Fibroblast of peridontal ligament (primary cell): ENCODE data around the gene SGIP1.
"Not testable (repeated sequence)": the region's sequence is repeated elsewhere in the genome, so short reads cannot be mapped to it uniquely, and the experiment has no call there.

Experiments
- DNase-seq: peaks from one replicate; pipeline ENCODE4 v3.0.0-alpha.2; 2010; ENCODE audit errors: extremely low read depth

Gene SGIP1

DNA sequence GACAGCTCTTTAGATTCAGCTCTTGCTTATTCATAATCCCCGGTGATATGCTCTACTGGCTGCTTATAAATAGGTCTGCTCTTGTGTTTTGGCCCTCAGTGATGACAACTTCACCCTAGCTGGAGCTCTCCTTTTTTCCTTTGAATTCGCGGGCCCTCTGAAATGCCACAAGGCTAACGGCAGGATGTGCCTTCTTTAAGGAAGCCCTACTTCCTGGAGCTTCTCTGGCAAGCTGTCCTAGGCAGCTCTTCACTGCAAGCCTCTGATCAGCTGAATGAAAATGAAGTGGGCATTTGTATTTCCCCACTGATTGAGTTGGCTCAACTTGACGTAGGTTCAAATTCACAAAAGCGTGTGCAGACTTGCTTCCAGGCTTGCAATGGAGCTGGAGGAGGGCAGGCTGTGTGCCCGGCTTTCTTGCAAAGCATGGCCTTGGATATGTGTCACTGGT, 22.2 kb downstream of the SGIP1 start:
- no peak for DNase-seq

DNA sequence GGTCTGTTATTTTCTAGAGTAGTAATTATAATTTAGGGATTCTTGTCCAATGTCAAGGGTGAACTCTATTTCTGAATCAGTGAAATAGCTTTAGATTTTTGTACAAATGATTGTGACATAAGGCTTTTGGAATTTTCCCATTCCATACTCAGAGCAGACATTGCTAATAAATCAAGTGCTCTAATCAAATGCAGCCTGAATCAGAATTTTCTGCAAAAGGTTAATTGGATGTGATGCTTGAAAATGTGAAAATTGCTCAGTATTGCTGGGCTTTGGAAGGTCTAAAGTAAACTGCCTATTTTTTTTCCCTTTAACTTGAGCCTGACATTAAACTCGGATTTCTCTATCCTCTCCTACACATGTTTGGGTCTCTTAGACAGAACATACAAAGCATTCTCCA, 23.2 kb downstream of the SGIP1 start:
- peak; percentile 66 for DNase-seq

DNA sequence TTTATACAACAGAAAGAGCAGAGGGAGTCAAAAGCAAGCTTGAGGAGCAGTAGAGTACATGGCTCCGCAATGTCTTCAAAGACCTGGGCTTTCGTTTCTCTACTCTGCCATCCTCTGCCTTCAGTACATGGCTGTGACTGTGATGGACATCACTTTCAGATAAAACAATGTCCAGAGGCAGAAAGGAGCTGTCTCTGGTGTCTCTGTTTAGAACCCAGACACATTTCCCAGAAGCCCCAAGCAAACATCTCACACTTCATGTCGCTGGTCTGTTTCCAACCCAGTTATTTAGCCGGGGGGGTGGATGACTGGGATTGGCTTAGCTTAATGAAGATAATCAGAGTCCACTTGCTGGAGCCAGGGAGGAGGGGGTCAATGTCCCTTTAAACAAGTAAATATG, 25.6 kb downstream of the SGIP1 start:
- DNase-seq, result no peak

DNA sequence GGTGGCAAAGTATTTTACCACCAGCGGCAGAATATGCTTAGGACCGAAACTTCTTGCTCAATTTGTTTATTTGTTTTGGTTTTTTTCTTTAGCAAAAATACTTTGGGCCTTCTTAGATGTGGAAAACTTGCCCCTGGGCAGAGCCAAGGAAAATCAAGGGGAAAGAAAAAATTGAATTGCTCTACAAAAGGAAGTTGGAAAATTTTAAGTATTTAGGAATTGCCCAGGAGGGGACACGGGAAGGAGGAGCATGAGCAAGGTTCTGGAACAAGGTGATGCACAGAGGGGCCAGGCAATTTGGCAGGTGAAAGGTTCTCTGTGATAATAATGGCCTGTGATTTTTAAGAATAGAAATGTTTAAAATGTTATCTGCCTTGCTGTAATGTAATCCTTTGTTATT, 28.6 kb downstream of the SGIP1 start:
- no peak for DNase-seq

DNA sequence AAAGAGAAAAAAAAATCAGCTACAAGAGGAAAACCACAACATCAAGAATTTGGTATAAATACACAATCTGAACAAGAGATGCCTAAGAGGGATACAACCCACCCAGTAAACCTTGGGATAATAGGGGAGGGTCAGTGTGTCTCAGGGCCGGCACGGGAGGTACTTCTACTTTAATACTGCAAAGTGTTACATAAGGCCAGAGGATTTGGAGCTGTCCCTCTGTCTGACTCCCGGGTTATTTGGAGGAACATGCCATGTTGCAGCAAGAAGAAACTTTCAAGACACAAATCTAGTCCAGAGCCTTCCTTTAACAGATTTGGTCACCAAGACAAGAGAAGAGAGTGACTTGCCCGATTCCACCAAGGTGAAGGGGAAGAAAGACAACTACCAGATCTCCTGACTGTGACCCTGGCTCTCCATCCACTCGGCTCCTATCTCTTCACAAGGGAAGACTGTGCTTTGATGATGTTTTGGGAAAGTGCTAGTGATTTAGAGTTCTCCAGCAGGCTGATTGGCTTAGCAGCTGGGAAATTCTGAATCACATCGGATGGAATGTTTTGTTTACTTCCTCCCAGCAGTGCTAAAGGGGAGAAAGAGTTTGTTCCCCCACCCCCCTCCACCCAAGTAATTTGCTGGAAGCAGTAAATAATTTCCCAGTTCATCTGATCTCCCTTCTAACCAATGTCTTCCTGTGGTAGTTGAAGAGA, 29.3 kb downstream of the SGIP1 start:
- DNase-seq, result peak; percentile 97

DNA sequence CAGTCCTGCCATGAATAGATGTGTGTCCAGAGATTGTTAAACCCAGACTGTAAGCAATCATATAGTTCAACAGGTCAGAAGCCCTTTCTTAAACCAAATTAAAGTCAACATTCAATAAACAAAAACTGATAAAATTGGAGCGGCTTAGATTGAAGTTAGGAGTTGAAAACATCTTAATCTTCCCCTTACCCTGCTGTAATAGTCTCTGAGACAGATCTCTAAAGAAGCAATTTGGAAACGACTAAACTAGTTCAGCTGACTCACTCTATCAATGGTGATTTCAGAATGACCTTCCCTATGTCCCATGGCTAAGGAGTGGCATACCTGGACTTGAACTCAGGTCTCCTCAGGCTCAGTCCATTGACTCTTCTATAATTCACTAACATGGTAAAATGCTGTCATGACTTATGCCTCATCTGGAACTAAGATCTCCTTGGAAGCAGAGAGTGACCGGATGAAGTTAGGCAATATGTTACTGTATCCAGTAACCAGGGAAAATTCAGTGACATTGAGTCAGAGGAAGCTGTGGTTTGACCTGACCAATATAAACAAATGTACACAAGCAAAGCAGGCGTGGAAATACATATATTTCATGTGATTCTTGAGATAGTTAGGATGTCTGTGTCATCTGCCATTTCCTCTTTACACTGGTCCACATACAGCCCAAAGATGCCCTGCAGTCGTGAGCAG, 30.1 kb downstream of the SGIP1 start:
- DNase-seq, result peak; percentile 98

DNA sequence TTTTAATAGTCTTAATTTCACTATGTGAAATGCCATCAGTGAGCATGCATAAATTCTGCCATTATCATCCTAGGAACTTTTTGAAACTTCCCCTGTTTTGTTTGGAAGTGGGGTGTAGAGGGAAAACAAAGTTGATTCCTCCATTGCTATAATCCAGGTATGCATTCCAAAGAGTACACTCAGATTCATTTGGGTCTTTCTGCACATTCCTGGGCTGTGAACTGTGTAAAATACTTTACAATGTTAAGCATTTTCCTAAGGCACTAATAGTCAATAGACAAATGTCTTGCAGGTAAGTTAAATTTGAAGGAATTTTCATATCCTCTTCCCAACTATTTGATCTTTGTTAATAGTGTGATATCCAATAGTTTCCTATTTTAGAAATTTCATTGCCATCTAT, 36.2 kb downstream of the SGIP1 start:
- DNase-seq, result no peak

DNA sequence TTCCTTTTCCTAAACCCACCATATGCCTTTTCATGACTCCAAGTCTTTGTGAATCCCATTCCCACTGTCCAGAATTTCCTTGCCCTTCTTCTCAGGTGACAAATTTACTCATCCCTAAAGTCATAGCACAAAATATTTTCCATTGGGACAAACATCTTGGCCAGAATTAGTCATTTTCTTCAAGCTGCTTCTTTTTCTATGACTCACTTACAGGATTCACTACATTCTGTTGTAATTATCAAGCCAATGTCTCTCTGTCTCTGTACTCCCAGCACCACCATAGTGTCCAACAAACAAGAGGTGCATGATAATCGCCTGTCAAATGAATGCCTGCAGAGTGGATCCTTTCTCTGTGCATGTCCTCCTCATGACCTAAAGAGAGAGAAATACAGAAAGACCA, 37.8 kb downstream of the SGIP1 start:
- peak; percentile 61 for DNase-seq

DNA sequence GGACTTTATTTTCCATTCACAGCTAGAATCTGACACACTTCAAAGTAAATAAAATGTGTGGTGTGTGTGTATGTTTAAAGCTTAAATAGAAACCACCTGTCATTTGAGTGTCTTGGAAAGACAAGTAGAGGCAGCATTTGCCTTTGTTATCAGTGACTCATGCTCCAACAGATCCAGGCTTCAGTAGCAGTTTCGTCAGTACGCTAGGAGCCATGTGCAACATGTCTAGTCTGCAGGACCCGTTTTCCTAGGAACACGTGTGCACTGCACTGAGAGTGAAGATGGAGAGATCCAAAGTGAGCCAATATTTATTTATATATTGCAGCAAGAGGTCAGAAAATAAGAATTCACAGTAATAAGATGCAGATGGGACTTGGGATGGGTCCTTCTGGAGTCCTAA, 41.8 kb downstream of the SGIP1 start:
- peak; percentile 93 for DNase-seq

DNA sequence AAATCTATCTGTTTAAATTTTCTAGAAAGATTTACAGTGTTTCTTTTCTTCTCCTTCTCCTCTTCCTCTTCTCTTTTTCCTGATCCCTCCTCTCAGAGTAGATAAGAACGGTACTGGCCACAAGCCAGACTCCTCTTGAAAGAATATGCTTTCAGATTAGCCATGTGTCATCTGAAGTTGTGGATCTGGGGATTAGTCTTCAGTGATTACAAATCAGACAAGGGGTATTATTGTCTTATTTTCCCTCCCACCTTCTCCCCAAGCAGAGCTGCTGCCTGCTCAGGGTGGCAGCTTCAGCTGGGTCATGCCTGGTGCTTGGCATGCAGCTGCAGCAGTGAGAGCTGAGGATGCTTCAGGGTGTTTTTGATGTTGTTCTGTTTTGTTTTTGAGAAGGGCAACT, 42.7 kb downstream of the SGIP1 start:
- DNase-seq, result peak; percentile 24

DNA sequence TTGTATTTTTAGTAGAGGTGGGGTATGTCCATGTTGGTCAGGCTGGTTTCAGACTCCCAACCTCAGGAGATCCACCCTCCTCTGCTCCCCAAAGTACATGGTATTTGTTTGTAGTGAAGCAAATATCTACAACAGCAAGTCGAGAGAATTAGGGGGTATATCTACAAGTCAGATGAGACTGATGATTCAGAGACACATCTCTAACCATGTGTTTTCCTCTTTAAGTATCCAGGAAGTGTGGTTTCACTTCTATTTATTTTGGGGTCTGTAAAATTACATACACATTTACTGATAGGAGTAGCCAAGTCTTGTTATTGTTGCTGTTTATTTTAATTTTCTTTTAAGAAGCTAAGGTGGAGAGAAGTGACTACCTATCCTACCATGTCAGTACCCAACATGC, 44.9 kb downstream of the SGIP1 start:
- DNase-seq, result no peak

DNA sequence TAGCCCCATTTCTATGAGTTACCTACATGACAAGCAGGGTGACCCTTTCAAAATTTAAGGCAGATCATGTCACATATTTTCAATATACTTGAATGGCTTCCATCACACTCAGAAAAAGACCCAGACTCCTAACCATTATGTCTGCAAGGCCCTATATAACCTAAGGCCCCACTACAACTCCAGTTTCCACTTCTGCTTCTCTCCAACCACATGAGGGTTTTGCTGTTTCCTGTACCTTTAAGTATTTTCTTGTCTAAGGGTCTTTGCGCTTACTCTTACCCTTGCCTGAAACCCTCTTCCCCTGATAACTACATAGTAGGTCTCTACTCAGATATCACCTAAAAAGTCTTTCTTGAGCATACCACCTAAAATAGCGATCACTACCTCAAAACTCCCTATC, 46.1 kb downstream of the SGIP1 start:
- no peak for DNase-seq

DNA sequence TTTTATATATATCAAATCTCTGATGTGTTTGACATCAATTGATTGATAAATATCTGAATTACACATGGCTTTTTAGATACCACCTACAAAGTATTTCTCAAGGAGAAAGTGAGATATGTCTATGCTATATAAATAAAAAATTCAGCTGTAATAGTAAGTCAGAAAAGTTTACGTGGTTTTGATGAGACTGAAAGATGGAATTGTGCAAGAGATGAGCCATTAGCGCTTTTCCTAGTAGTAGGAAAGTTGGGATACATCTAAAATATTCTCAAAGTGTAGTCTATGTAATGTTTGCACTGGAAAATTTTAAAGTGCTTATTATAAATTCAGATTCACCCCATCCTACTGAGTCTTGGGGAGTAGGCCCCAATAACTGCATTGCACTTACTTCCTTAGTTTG, 49.1 kb downstream of the SGIP1 start:
- no peak for DNase-seq

DNA sequence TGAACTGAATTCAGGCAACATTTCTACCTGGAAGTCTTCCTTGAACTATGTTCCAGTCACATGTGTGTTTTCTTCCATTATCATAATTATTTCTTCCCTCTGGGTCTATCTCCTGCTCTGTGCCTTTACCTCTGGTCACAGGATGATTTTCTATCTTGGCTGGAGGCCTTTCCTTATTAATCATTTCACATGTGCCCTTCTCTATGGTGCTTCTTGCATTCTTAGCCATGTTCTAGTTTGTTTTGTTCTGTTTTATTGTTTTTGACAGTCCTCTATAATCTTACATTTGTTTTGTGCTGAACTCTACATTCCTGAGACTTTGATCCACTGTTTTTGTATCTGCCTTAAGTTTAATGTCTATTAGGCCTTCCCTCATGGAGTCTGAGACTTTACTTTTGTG, 51.0 kb downstream of the SGIP1 start:
- no peak for DNase-seq

DNA sequence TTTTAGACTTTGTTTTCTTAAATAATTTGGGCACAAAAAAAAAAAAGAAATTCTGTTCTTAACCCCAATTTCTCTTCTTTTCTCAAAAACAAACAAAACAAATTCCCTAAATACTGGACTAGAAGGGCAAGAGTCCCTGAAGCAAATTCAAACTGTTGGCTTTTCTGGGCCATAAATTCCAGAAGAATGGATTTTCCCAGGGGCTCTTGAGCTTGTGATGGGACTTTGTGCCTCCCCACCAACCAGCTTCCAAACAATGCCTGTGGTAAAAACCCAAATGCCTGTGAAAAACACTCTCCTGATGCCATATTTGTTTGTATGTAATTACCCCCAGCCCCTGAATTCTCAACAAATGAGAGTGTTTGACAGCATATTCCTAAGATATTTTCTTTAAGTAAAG, 55.4 kb downstream of the SGIP1 start:
- DNase-seq, result no peak

DNA sequence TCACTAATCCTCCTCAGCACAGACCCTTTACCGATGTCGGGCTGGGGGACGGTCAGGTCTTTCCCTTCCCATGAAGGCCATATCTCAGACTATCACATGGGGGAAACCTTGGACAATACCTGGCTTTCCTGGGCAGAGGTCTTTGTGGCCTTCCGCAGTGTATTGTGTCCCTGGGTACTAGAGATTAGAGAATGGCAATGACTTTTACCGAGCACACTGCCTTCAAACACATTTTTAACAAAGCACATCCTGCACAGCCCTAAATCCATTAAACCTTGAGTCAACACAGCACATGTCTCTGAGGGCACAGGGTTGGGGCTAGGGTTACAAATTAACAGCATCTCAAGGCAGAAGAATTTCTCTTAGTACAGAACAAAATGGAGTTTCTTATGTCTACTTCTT, 58.2 kb downstream of the SGIP1 start:
- DNase-seq, result not testable (repeated sequence)

DNA sequence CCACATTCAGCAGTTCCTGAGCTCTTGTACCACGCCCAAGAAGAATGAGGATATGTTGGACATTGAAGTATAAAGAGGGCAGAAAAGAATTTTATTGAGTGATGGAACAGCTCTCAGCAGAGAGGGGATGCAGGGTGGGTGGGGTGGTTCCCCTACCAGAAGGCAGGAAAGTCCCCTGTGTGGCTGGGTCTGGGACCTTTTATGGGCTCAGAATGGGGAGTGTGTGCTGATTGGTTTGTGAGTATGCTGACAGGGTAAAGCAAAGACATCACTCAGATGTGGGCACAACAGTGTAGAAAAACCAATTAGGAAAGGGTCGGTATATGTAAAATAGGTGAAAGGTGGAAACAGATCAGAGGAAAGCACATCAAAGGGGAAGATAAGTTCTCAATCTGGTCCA, 62.2 kb downstream of the SGIP1 start:
- no peak for DNase-seq

DNA sequence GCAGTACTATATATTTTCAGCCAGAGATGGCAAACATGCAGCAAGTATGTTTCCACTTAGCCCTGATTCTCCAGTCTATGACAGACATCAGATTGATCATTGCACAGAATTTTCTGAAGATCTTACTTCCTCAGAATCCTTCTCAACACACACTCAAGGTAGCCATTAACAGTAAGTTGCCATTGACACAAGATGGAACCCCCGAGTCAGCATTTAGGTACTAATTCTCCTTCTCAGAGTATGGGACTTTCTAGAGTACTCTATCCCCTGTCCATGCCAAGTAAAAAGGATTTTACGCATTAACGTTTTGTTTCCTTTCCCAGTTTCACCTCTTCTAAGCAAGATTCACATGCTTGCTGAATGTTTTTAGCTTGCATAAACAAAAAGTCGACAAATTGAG, 63.5 kb downstream of the SGIP1 start:
- no peak for DNase-seq

DNA sequence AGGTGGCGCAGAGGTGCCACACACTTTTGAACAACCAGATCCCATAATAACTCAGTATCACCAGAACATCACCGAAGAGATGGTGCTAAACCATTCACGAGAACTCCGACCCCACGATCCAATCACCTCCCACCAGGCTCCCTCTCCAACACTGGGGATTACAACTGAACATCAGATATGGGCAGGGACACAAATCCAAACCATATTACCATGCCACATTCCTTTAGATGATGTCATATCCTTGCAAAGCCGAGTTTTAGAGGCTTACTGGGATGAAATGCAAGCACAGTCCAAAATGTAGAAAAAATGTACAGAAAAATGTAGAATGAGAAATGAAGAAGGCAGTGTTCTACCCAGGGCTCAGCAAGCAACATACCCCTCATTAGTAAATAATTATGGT, 64.7 kb downstream of the SGIP1 start:
- peak; percentile 92 for DNase-seq

DNA sequence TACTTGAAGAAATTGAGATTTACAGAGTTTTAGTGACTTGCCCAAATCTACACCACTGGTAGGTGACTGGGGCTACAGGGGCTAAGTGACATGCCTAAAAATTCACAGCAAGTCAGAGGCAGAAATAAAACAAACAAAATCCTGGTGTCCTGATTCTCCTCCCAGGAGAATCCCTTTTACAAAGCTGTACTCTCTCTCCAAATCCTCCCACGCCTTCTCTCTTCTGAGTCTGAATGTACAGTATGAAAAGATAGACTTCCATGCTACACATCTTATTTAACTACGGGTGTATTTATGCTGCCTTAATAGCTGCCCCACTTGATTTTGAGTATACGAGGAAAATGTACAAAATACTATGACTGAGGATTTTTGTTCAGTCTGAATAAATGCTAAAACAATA, 65.4 kb downstream of the SGIP1 start:
- DNase-seq, result peak; percentile 47

DNA sequence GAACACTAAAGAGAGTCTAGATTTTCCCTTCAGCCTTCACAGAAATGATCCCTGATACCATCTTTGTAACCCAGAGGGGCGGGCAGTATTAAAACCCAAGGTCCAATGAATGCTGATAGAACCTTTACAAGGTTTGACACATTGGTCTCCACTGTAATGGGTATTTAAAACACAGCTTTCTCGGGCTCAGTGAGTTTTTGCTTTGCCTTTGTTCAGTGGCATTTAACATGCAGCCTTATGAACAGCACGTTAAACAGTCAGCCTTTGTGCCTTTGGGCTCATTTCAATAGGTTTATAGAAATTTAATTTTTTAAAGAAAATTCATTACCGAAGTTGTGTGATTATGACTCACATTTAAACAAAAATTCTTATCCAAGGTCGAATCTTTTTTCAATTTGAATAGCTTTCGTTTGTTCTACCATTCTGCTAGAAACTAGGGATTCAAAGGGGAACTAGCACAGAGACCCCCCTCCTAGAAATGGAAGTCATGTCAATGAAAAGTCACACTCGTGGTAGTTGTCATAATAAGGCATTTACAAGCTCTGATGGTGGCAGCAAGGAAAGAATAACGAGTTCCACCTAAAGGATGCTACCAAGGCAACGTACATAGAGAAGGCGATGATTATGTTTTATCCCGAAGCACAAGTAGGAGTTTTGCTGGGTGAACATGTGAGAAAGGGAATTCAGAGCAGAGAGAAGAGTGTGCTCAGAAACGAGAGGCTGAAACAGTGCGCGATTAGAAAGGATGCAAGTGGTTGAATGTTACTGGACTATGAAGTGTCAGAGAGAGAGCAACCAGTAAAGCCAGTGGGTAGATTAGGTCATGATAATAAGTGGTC, 66.2 kb downstream of the SGIP1 start:
- DNase-seq, result no peak

DNA sequence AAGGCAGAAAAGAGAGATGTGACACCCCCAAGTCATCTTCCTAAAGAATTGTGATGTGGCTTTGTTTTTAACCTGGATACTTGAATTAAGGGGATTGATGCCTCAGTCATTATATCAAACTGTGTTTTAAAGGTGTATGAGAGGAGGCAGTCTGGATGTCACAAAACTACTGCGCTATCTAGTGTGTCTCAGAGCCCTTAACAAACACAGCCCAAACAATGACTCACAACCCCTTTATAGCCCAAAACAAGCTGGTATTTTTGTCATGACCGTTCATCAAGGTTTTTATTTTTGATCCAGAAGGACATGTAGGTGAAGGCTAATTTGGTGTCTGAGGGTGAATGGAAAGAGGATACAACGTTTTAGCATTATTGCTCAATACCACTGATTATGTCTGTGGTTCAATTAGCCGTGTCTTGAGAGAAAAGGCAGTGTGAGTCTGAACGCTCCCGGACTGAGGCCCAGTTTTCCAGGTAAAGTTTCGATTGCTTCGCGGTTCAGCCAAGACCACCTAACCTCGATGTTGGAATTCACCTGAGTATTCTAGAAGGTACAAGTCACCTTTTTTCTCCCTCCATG, 71.6 kb downstream of the SGIP1 start:
- no peak for DNase-seq
